Gastroesophageal sphincter (tissue), 4 donors: ENCODE measurements around the gene EPDR1. TPM values are rescaled to one million over a fixed set of nuclear protein-coding genes. Genes with fewer than 3 reads are reported as not detected.
A peak's percentile ranks its signal among the peaks of the same experiment; 100 is the strongest.

Experiments used
- ATAC-seq: fragments of 150-250 bp; one replicate; pipeline ENCODE4 v1.9.1; 2016; ENCODE audit warnings: mild to moderate bottlenecking, moderate library complexity
- H3K27ac ChIP-seq, 4 donors: fragments of 200-600 bp; sonication (generic) in 3 of 4; 1 replicate in 3 of 4; 2 replicates in 1 of 4; pipeline ENCODE4 v1.5.1; 2016 to 2019
- H3K27me3 ChIP-seq: fragments of 200-600 bp; sonication (generic); one replicate; pipeline ENCODE4 v1.5.1; 2019
- H3K36me3 ChIP-seq, 2 donors: fragments of 200-600 bp; sonication (generic); one replicate each; pipeline ENCODE4 v1.5.1; 2019; ENCODE audit warnings: control low read depth in 1 of 2
- H3K4me1 ChIP-seq, 3 donors: fragments of 200-600 bp; sonication (generic); 1 replicate in 2 of 3; 2 replicates in 1 of 3; pipeline ENCODE4 v1.5.1; 2016 to 2019; ENCODE audit warnings: control low read depth in 2 of 3
- H3K4me3 ChIP-seq, 2 donors: fragments of 200-600 bp; sonication (generic); one replicate each; pipeline ENCODE4 v1.5.1; 2019; ENCODE audit warnings: mild to moderate bottlenecking in 1 of 2, moderate library complexity in 1 of 2
- H3K9me3 ChIP-seq, 3 donors: fragments of 200-600 bp; sonication (generic); one replicate each; pipeline ENCODE4 v1.5.1; 2017 to 2019; ENCODE audit warnings: control low read depth in 2 of 3
- CTCF ChIP-seq, 4 experiments: fragments of 200-600 bp in 2 of 4; fragments of 450-650 bp in 2 of 4; sonication (generic) in 1 of 4; IDR thresholded peaks; one replicate each; pipeline ENCODE4 v1.5.1; 2017 to 2019; ENCODE audit warnings: antibody characterized with exemption in 4 of 4, mild to moderate bottlenecking in 2 of 4, moderate library complexity in 2 of 4
- EP300 ChIP-seq: sonication (generic); formaldehyde crosslinking; IDR thresholded peaks from one replicate; pipeline ENCODE4 v1.6.1; 2017; ENCODE audit warnings: antibody characterized with exemption, mild to moderate bottlenecking
- POLR2A ChIP-seq, 2 donors: fragments of 450-650 bp; IDR thresholded peaks; one replicate each; pipeline ENCODE4 v1.6.1; 2017; ENCODE audit warnings: antibody characterized with exemption in 2 of 2, mild to moderate bottlenecking in 2 of 2, moderate library complexity in 1 of 2
- POLR2AphosphoS5 ChIP-seq: sonication (generic); formaldehyde crosslinking; IDR thresholded peaks from one replicate; pipeline ENCODE4 v1.6.1; 2017; ENCODE audit warnings: antibody characterized with exemption
- WGBS, 2 donors: methylation state at CpG; one replicate each; pipeline ENCODE4 v1.1.5; 2018; ENCODE audit warnings: low coverage in 1 of 2; 5-methylcytosine and 5-hydroxymethylcytosine counted together
- total RNA-seq, 4 donors: library from RNA; depleted of rRNA; stranded (reverse); fragments of >200 nt; gene quantifications; one replicate each; pipeline ENCODE4 v1.1.0, GENCODE V29; 2016

EPDR1 gene
- total RNA-seq, 4 donors from 2014 or later = 14.3 to 43.8 (median 19.0) TPM

GRCh38 chr7:37981664-37982063 lies 61.2 kb downstream of the EPDR1 start:
- TF ChIP-seq EP300 (no peak), CTCF (IDR thresholded peaks at IDR 0.05) (no peak), POLR2AphosphoS5 (no peak), POLR2A (IDR thresholded peaks at IDR 0.05) (no peak)
- H3K36me3 ChIP-seq = no peaks in the 10 kb centered on the region
- ATAC-seq = no peak
- no peaks in the 10 kb centered on the region for H3K9me3 ChIP-seq
- H3K4me1 ChIP-seq = no peaks in the 10 kb centered on the region
- H3K27me3 ChIP-seq = no peaks in the 10 kb centered on the region
- no peak overlapping the region for H3K4me3 ChIP-seq
- H3K27ac ChIP-seq = no peak overlapping the region

- WGBS, 2 donors = 66 to 67% methylated on average over 2 to 3 of the region's 3 CpGs
- H3K4me3 ChIP-seq = no peak overlapping the region
- H3K27me3 ChIP-seq = no peaks in the 10 kb centered on the region
- H3K9me3 ChIP-seq = no peaks in the 10 kb centered on the region
- H3K27ac ChIP-seq = no peak overlapping the region
- ATAC-seq = no peak
- no peak for TF ChIP-seq EP300
- TF ChIP-seq POLR2A (IDR thresholded peaks at IDR 0.05) = no peak
- TF ChIP-seq CTCF (IDR thresholded peaks at IDR 0.05) = no peak
- TF ChIP-seq POLR2AphosphoS5 = no peak
- no peaks in the 10 kb centered on the region for H3K4me1 ChIP-seq
- H3K36me3 ChIP-seq = no peaks in the 10 kb centered on the region
Observed at GRCh38 chr7:37982423-37982822, 62.0 kb downstream of the EPDR1 start.

- TF ChIP-seq POLR2A (IDR thresholded peaks at IDR 0.05) (no peak), CTCF (IDR thresholded peaks at IDR 0.05) (no peak), POLR2AphosphoS5 (no peak)
- H3K27ac ChIP-seq = no peak overlapping the region
- 67 to 73% methylated on average over 1 to 5 of the region's 5 CpGs for WGBS, 2 donors
- H3K36me3 ChIP-seq = no peaks in the 10 kb centered on the region
- no peak for ATAC-seq
- no peaks in the 10 kb centered on the region for H3K9me3 ChIP-seq
- H3K4me3 ChIP-seq = no peak overlapping the region
- H3K4me1 ChIP-seq = no peaks in the 10 kb centered on the region
- no peaks in the 10 kb centered on the region for H3K27me3 ChIP-seq
Observed at GRCh38 chr7:37984750-37985390, 64.4 kb downstream of the EPDR1 start.

- no peak overlapping the region for H3K4me3 ChIP-seq
- H3K36me3 ChIP-seq = no peaks in the 10 kb centered on the region
- no peaks in the 10 kb centered on the region for H3K4me1 ChIP-seq
- H3K27me3 ChIP-seq = no peaks in the 10 kb centered on the region
- ATAC-seq = no peak
- no peak overlapping the region for H3K27ac ChIP-seq
- no peaks in the 10 kb centered on the region for H3K9me3 ChIP-seq
- TF ChIP-seq CTCF (IDR thresholded peaks at IDR 0.05) (no peak), POLR2A (IDR thresholded peaks at IDR 0.05) (no peak)
- WGBS, 2 donors = 29 to 39% methylated on average over 4 of the region's 4 CpGs
Observed at GRCh38 chr7:37986908-37987330, 66.5 kb downstream of the EPDR1 start.

GRCh38 chr7:37987732-37988131 lies 67.3 kb downstream of the EPDR1 start:
- 40 to 75% methylated on average over 1 of the region's 1 CpG for WGBS, 2 donors
- Histone ChIP-seq H3K27me3 (no peaks in the 10 kb centered on the region), H3K9me3 (no peaks in the 10 kb centered on the region), H3K27ac (no peak overlapping the region), H3K4me3 (no peak overlapping the region), H3K36me3 (no peaks in the 10 kb centered on the region), H3K4me1 (no peaks in the 10 kb centered on the region)
- TF ChIP-seq CTCF (IDR thresholded peaks at IDR 0.05) = no peak
- TF ChIP-seq EP300 = no peak
- no peak for TF ChIP-seq POLR2A (IDR thresholded peaks at IDR 0.05)
- no peak for TF ChIP-seq POLR2AphosphoS5
- ATAC-seq = peak; percentile 39
